IPS DF 19.7 (cell line): ENCODE results near the gene SLC28A1.
"Not testable (repeated sequence)": the region's sequence is repeated elsewhere in the genome, so short reads cannot be mapped to it uniquely, and the experiment has no call there.

Experiments
- DNase-seq: peaks from one replicate; pipeline ENCODE4 v3.0.0-alpha.2; 2013; ENCODE audit warnings: low read depth, low spot score

SLC28A1 gene

GRCh38 chr15:84969257-84969656 is 84.8 kb downstream of the SLC28A1 start:
- no peak for DNase-seq

- DNase-seq, result no peak
These were observed 86.4 kb downstream of the SLC28A1 start for GRCh38 chr15:84970843-84971242.

GRCh38 chr15:84973492-84974460 is 89.3 kb downstream of the SLC28A1 start:
- no peak for DNase-seq

- no peak for DNase-seq
These were observed 91.4 kb downstream of the SLC28A1 start for GRCh38 chr15:84975871-84976351.

- DNase-seq, result no peak
These were observed 92.4 kb downstream of the SLC28A1 start for GRCh38 chr15:84976746-84977345.

- no peak for DNase-seq
These were observed 95.2 kb downstream of the SLC28A1 start for GRCh38 chr15:84979651-84980050.

GRCh38 chr15:84980196-84981053 is 96.0 kb downstream of the SLC28A1 start:
- peak; percentile 56 for DNase-seq

GRCh38 chr15:84981054-84981710 is 96.7 kb downstream of the SLC28A1 start:
- peak; percentile 70 for DNase-seq

DNA sequence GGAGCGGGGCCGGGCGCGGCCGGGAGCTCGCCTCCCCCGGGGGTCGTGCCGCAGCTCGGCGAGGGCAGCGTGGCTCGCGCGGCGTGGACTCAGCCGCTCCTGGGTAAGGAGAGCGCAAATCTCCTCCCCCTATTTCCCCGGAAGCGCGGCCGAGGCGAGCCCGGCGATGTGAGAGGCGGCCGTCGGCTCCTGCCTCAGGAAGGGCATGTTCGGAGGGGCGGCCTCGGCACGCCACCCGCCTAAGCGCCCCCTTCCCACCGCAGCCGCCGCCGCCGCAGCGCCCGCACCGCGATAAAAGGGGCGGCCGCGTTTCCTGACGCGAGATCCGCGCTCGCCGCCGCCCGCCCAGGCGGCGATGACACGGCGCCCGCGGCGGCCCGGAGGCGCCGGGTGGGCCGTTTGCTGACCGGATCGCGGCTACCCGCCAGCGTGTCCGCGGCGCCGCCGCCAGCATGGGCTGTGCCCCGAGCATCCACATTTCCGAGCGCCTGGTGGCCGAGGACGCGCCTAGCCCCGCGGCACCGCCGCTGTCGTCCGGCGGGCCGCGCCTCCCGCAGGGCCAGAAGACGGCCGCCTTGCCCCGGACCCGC is 97.3 kb downstream of the SLC28A1 start, which contains the start of gene PDE8A:
TSS of gene PDE8A (plus strand) at position 146 of the 590 bp plus-strand sequence. CDS start at position 453, 307 bp downstream.
- DNase-seq, result no peak

DNA sequence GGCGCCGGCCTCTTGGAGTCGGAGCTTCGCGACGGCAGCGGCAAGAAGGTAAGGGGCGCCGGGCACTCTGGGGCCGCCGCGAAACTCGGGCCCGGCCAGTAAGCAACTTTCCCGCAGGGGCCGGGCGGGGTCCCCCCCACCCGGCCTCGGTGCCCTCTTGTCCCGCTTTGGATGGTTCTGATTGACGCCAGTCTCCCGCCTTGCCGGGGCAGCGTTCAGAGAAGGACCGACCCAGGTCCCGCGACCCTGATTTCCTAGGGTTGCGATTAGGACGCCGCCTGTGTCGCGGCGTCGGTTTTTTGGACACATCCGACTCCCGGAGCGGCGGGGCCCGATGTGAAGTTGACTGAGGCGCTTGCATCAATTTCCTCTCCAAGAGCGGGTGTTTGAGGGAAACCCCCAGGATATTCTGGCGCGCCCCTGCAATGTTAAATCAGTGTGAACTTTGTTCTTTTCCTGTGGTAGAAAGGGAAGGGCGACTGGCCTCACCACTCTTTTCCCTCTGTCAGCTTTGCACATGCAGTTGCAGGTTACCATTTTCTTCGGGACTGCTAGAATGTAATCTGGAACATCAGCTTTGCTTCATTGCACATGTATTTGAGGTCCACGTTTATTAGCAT is 97.9 kb downstream of the SLC28A1 start:
- DNase-seq, result no peak

DNA sequence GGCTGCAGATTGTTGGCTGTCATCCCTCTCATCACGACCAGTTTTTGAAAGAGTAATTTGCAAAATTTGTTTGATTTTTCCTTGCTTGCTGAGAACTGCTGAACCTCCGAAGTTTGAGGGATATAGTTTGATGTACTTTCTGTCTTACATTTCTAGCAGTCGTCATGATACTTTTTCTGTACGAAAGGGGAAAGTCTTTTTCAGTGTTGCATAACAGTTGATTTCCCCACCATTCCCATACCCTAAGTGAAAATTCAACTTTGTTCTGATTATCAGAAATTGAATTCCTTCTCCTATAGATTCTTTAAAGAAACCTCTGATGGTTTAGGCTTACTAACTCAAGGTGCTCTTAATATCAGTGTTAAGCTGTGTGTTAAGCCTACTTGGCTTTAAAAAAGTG is 98.8 kb downstream of the SLC28A1 start:
- no peak for DNase-seq

DNA sequence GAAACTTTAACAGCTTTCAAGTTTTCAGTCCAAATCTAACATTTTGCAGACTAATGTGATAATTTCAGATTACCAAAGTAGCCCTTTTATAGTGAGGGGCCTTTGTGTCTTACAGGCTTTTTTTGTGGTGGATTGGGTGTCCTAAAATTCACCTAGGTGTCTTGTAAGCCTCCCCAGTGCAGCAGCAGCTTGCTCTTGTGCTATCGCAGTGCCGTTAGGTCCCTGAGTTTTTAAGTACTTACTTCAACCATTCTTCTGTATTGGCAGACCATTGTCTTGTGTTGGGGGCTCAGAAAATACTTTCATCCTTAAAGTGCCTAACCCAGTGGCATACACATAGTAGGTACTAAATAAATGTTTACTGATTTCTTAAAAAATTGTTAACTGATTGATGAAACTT is 99.2 kb downstream of the SLC28A1 start:
- no peak for DNase-seq

DNA sequence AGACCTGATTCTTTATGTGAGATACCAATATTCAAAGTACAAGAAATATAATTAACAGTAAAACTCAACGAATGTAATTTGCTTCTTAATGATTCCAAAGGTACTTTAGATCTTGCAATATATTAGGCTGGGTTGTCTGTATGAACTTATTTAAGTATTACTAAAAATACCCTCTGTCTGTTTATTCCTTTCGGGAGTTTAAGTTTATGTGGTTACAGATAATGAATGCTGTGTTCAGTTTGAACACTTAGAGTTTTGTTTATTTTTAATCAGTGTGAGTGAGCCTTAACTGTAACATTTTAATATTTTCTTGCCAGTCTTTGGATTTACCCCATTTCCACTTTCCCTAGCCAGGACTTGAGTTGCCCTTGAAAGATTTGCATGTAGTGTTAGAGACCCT is 100.7 kb downstream of the SLC28A1 start:
- no peak for DNase-seq

DNA sequence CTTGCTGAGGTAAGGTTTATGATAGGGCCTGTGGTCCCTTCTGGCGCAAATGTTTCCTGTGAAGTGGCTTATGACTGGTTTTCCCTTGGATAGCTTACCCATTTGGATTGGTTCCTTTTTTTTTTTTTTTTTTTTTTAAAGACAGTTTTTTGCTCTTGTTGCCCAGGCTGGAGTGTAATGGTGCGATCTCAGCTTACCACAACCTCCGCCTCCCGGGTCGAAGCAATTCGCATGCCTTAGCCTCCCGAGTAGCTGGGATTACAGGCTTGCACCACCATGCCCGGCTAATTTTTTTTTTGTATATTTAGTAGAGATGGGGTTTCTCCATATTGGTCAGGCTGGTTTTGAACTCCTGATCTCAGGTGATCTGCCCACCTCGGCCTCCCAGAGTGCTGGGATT is 102.9 kb downstream of the SLC28A1 start:
- not testable (repeated sequence) for DNase-seq

- no peak for DNase-seq
These were observed 103.6 kb downstream of the SLC28A1 start for GRCh38 chr15:84987949-84988624.

DNA sequence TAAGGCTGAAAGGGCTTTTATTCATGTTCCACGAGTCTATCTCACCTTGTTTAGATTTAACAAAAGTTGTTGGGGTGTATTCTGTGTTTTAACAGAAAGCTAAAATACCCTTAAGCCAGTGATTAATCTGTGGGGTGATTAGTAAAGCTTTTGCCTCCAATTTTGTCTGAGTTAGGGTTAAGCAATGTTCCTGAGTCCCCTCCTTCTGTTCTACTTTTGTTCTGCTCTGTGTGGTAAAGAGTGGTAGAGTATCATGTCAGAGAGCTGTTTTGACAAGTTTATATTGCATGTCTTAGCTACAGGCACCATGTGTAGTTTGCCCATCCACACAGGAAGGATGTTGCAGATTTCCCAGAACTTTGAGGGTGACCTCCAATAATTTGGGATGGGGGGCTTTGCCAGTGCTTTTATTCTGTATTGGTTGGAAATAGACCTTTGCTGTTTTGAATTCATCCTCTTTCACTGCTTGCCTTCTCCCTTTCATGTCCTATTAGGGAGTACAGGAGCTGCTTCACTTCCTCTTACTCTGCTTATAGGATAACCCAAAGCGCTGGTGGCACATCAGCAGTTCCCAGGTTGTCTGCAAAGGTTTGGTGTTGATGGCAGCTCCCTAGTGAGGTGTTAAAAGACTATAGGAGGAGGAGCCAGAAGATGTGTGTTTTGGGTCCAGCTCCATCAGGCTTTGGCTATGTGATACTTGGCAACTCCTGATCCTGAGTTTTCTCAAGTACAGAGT is 104.6 kb downstream of the SLC28A1 start:
- DNase-seq, result no peak

GRCh38 chr15:84990507-84990906 is 106.0 kb downstream of the SLC28A1 start:
- no peak for DNase-seq

GRCh38 chr15:84991014-84991712 is 106.7 kb downstream of the SLC28A1 start:
- DNase-seq, result no peak
